GM20000 (cell line): ENCODE data around the gene ADARB2.
"Not testable (repeated sequence)": the region's sequence is repeated elsewhere in the genome, so short reads cannot be mapped to it uniquely, and the experiment has no call there.

Source experiments
- DNase-seq: peaks from one replicate; pipeline ENCODE4 v3.0.0; 2012; ENCODE audit warnings: low spot score
- CTCF ChIP-seq: IDR thresholded peaks from 2 replicates; pipeline ENCODE4 v1.5.1; 2012; ENCODE audit warnings: mild to moderate bottlenecking, control low read depth; ENCODE audit errors: extremely low read depth, missing control alignments

ADARB2 gene

GRCh38 chr10:1229116-1229515, 508.2 kb downstream of the ADARB2 start:
- TF ChIP-seq CTCF, result no peak
- no peak for DNase-seq

- TF ChIP-seq CTCF, result no peak
- DNase-seq, result no peak
Observed at GRCh38 chr10:1228467-1228975, 508.8 kb downstream of the ADARB2 start.

- TF ChIP-seq CTCF, result no peak
- no peak for DNase-seq
Observed at GRCh38 chr10:1227510-1228402, 509.6 kb downstream of the ADARB2 start.

GRCh38 chr10:1226907-1227306, 510.4 kb downstream of the ADARB2 start:
- not testable (repeated sequence) for DNase-seq

- not testable (repeated sequence) for DNase-seq
Observed at GRCh38 chr10:1219874-1220273, 517.5 kb downstream of the ADARB2 start.

- no peak for DNase-seq
Observed at GRCh38 chr10:1217661-1218060, 519.7 kb downstream of the ADARB2 start.

GRCh38 chr10:1217237-1217587, 520.1 kb downstream of the ADARB2 start:
- no peak for DNase-seq
- no peak for TF ChIP-seq CTCF

More at GRCh38 chr10:1217661-1218060, 519.7 kb downstream of the ADARB2 start:
- TF ChIP-seq CTCF, result no peak

- no peak for DNase-seq
- TF ChIP-seq CTCF, result no peak
Observed at GRCh38 chr10:1216574-1217236, 520.6 kb downstream of the ADARB2 start.
